K562 (cell line): ENCODE data around the gene YOD1.

Source experiments
- HDAC6 ChIP-seq: IDR thresholded peaks from 2 replicates; pipeline ENCODE4 v1.6.1; 2012; ENCODE audit warnings: low read depth, mild to moderate bottlenecking, control low read depth, inconsistent platforms, low read length, moderate library complexity
- JUNB ChIP-seq: fragments of 450-650 bp; formaldehyde crosslinking; conservative IDR thresholded peaks from 2 replicates; pipeline ENCODE4 v1.4.0; 2020; ENCODE audit warnings: mild to moderate bottlenecking
- TF ChIP-seq, protein P1 (sequence below), 3 experiments: IDR thresholded peaks in 2 of 3; conservative IDR thresholded peaks in 1 of 3; 2 replicates each; pipeline ENCODE4 v1.5.1; 2011 to 2012; ENCODE audit warnings: low read length in 3 of 3, mild to moderate bottlenecking in 3 of 3, control low read depth in 2 of 3, improper control_type of control experiment in 1 of 3, inconsistent platforms in 1 of 3, low read depth in 1 of 3, mixed read lengths in 1 of 3, moderate library complexity in 1 of 3; ENCODE audit not compliant: insufficient read depth in 2 of 3

DNA sequence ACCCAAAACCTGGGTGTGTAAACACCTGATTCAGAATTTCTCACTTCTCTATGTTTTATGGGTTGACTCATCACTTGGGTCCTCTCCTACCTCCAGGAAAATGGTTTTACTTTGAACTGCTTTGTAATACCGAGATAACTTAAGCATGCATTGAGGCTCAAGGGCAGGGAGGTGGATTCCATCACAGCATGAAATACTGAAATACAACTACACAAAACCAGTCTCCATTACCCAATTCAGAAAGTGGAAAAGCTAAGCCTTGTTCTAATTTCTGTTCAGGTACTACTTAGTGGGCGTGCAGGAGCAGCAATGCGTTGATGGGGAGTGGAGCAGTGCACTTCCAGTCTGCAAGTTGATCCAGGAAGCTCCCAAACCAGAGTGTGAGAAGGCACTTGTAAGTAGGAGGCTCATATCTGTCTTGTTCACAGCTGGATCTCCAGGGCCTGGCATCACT, 46.9 kb upstream of the YOD1 start:
- TF ChIP-seq, protein P1, sequence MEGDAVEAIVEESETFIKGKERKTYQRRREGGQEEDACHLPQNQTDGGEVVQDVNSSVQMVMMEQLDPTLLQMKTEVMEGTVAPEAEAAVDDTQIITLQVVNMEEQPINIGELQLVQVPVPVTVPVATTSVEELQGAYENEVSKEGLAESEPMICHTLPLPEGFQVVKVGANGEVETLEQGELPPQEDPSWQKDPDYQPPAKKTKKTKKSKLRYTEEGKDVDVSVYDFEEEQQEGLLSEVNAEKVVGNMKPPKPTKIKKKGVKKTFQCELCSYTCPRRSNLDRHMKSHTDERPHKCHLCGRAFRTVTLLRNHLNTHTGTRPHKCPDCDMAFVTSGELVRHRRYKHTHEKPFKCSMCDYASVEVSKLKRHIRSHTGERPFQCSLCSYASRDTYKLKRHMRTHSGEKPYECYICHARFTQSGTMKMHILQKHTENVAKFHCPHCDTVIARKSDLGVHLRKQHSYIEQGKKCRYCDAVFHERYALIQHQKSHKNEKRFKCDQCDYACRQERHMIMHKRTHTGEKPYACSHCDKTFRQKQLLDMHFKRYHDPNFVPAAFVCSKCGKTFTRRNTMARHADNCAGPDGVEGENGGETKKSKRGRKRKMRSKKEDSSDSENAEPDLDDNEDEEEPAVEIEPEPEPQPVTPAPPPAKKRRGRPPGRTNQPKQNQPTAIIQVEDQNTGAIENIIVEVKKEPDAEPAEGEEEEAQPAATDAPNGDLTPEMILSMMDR (IDR thresholded peaks at IDR 0.05 in 2 of 3, conservative IDR thresholded peaks at IDR 0.05 in 1 of 3; ENCODE audit: insufficient read depth in 2 of 3, low read depth in 1 of 3, low read length in 3 of 3) = no peak
- TF ChIP-seq HDAC6 = no peak
- TF ChIP-seq JUNB (CRISPR knock-in tag) = no peak
